ENCODE data around the gene CKMT1B.
"Not testable (repeated sequence)": the region's sequence is repeated elsewhere in the genome, so short reads cannot be mapped to it uniquely, and the experiment has no call there.

Gene CKMT1B

GRCh38 chr15:43552986-43553385 is 40.8 kb upstream of the CKMT1B start:
- DNase-seq = no peak
- Histone ChIP-seq H3K36me3 (peaks cover 7 to 57% (median 8%) of the 10 kb centered on the region in 3 donors), H3K27ac (no peak overlapping the region), H3K4me3 (no peak overlapping the region), H3K4me1 (no peaks in the 10 kb centered on the region), H3K27me3 (no peaks in the 10 kb centered on the region), H3K9me3 (no peaks in the 10 kb centered on the region)
- TF ChIP-seq, protein P1, sequence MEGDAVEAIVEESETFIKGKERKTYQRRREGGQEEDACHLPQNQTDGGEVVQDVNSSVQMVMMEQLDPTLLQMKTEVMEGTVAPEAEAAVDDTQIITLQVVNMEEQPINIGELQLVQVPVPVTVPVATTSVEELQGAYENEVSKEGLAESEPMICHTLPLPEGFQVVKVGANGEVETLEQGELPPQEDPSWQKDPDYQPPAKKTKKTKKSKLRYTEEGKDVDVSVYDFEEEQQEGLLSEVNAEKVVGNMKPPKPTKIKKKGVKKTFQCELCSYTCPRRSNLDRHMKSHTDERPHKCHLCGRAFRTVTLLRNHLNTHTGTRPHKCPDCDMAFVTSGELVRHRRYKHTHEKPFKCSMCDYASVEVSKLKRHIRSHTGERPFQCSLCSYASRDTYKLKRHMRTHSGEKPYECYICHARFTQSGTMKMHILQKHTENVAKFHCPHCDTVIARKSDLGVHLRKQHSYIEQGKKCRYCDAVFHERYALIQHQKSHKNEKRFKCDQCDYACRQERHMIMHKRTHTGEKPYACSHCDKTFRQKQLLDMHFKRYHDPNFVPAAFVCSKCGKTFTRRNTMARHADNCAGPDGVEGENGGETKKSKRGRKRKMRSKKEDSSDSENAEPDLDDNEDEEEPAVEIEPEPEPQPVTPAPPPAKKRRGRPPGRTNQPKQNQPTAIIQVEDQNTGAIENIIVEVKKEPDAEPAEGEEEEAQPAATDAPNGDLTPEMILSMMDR (IDR thresholded peaks at IDR 0.05) = no peak
- intact Hi-C loops (cut with DNase I; ENCODE audit: low total_unique reads) = no loop called here

DNA sequence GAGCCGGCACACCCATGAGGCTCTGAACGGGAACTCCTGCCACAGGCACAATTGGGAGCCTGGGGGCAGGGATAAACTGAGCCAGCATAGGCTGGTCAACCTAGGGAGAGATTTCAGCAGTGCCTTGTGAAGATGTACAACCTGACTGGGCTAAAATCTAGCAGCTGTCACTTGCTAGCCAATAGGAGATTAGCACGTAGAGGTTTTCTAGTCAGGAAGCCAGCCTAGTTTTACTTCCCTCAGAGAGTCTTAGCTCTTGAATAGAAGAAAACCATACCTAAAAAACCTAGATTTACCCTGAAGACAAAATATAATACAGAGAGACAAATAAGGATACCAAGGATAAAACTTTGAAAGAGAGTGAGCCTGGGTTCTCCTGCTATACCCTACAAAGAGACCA is 31.1 kb upstream of the CKMT1B start:
- H3K9me3 ChIP-seq; DNase-seq; intact Hi-C loops (cut with DNase I; ENCODE audit: low total_unique reads); H3K4me3 ChIP-seq; H3K4me1 ChIP-seq; H3K27me3 ChIP-seq; H3K27ac ChIP-seq: not testable (repeated sequence)
- peaks cover 0 to 16% (median 7%) of the 10 kb centered on the region in 3 donors for H3K36me3 ChIP-seq

DNA sequence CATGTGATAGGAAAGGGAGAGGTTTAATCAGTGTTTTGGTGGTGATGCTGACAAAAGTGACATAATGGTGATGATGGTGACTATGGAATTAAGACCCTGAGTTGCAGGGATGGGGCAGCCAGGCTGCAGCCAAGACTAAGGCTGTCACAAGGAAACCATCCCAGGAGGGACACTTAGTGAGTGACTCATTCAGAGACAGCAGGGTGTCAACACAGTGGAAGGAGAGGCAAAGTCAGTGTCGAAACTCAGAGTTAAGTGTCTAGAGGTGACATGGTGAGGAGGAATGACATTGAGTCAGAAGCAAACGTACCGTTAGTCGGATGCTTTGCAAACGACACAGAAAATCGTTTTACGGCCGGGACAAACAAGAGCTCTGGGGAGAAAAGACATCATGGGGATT is 30.0 kb upstream of the CKMT1B start:
- H3K27me3 ChIP-seq = not testable (repeated sequence)

GRCh38 chr15:43566615-43567014 is 27.2 kb upstream of the CKMT1B start:
- H3K9me3 ChIP-seq; intact Hi-C loops (cut with DNase I; ENCODE audit: low total_unique reads): not testable (repeated sequence)

More for the DNA sequence above, 30.0 kb upstream of the CKMT1B start:
- intact Hi-C loops (cut with DNase I; ENCODE audit: low total_unique reads); H3K27ac ChIP-seq; DNase-seq; H3K4me1 ChIP-seq; H3K4me3 ChIP-seq; H3K9me3 ChIP-seq; H3K36me3 ChIP-seq: not testable (repeated sequence)

DNA sequence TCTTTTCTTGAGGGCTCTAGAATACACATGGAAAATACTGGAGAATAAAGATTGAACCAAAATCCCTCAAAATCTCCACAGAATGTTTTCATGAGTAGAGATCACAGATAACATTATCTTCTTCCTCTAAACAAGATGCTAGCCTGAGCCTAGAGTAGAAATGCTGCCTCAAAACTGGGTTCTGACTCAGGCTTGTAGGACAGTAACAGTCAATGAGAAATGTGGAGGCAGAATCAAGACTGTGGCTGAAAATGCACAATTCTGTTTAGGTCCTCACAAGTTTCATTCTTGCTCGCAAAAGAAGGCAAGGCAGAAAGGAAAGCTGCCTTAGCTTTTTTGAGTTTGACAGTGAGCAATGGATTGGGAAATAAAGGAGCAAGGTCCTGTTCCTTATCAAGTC is 19.2 kb upstream of the CKMT1B start:
- intact Hi-C loops (cut with DNase I; ENCODE audit: low total_unique reads); H3K4me1 ChIP-seq; H3K27me3 ChIP-seq: not testable (repeated sequence)

More at GRCh38 chr15:43566615-43567014, 27.2 kb upstream of the CKMT1B start:
- not testable (repeated sequence) for H3K36me3 ChIP-seq, H3K27me3 ChIP-seq, H3K27ac ChIP-seq, DNase-seq, H3K4me1 ChIP-seq, H3K4me3 ChIP-seq

GRCh38 chr15:43589778-43590466 is 3.9 kb upstream of the CKMT1B start, which contains the start of gene PPIP5K1:
Gene PPIP5K1, minus strand, starts transcription at chr15:43590208. Its CDS starts 5,704 bp downstream, at chr15:43584504.
- intact Hi-C loops (cut with DNase I; ENCODE audit: low total_unique reads); H3K4me1 ChIP-seq; DNase-seq: not testable (repeated sequence)

More for the DNA sequence above, 19.2 kb upstream of the CKMT1B start:
- not testable (repeated sequence) for H3K36me3 ChIP-seq, H3K27ac ChIP-seq, DNase-seq, H3K9me3 ChIP-seq, H3K4me3 ChIP-seq

DNA sequence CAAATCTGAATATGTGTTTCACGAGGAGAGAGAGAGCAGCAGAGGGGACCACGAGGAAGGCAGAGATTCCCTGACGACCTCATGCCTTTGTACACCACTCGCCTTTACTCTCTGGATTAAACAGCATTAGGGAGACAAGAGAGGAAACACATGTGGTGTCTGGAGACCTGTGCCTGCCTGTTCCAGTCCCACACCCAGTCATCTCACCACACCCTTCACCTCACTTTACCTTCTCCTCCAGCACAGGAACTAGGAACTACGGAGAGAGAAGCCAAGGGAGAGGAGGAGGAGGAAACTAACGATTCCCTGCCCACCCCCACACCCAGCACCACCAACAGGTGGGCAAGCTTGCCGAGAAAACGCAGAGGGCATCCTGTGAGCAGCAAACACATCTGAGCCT is 986 bp upstream of the CKMT1B start:
- H3K27ac ChIP-seq; H3K27me3 ChIP-seq; DNase-seq; intact Hi-C loops (cut with DNase I; ENCODE audit: low total_unique reads); H3K4me1 ChIP-seq; H3K4me3 ChIP-seq; H3K36me3 ChIP-seq; H3K9me3 ChIP-seq: not testable (repeated sequence)

More at GRCh38 chr15:43589778-43590466, 3.9 kb upstream of the CKMT1B start, which contains the start of gene PPIP5K1:
- H3K27ac ChIP-seq, H3K36me3 ChIP-seq, H3K9me3 ChIP-seq, H3K4me3 ChIP-seq, H3K27me3 ChIP-seq: not testable (repeated sequence)

- H3K27ac ChIP-seq; H3K4me1 ChIP-seq; H3K27me3 ChIP-seq; H3K9me3 ChIP-seq; H3K4me3 ChIP-seq; DNase-seq; H3K36me3 ChIP-seq; intact Hi-C loops (cut with DNase I; ENCODE audit: low total_unique reads): not testable (repeated sequence)
These were observed 5.3 kb downstream of the CKMT1B start for GRCh38 chr15:43599131-43599530.

DNA sequence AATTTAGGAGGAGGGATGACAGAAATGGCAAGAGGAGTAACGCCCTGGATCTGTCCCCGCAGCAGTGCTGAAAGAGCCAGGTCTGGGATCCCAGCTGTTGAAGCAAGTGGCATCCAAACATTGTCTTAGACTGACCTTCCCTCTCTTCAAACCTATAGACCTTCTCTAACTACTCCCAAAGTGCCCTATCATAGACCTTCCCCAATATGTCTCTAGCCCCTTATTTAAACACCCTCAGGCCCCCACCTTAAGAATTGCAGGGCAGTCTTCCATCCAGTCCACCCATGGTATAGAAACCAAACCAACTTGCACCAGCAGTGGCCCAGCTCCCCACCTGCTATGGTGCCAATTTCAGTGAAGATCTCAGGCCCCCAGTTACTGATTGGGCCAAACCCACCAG is 6.4 kb downstream of the CKMT1B start:
- H3K4me3 ChIP-seq; H3K36me3 ChIP-seq; DNase-seq; H3K27ac ChIP-seq; H3K9me3 ChIP-seq; H3K27me3 ChIP-seq; intact Hi-C loops (cut with DNase I; ENCODE audit: low total_unique reads); H3K4me1 ChIP-seq: not testable (repeated sequence)

- H3K4me1 ChIP-seq; intact Hi-C loops (cut with DNase I; ENCODE audit: low total_unique reads); H3K36me3 ChIP-seq; H3K4me3 ChIP-seq; H3K27me3 ChIP-seq; H3K27ac ChIP-seq; H3K9me3 ChIP-seq; DNase-seq: not testable (repeated sequence)
These were observed 8.4 kb downstream of the CKMT1B start for GRCh38 chr15:43602233-43602632.

GRCh38 chr15:43617750-43618149 is 23.9 kb downstream of the CKMT1B start:
- H3K4me3 ChIP-seq; H3K9me3 ChIP-seq; intact Hi-C loops (cut with DNase I; ENCODE audit: low total_unique reads); H3K27ac ChIP-seq; H3K4me1 ChIP-seq; DNase-seq; H3K36me3 ChIP-seq: not testable (repeated sequence)
- peaks cover 0 to 10% of the 10 kb centered on the region in 2 donors for H3K27me3 ChIP-seq

- H3K4me1 ChIP-seq; H3K9me3 ChIP-seq; H3K36me3 ChIP-seq; H3K4me3 ChIP-seq; DNase-seq; intact Hi-C loops (cut with DNase I; ENCODE audit: low total_unique reads); H3K27ac ChIP-seq: not testable (repeated sequence)
- peaks cover 0 to 16% of the 10 kb centered on the region in 2 donors for H3K27me3 ChIP-seq
These were observed 24.9 kb downstream of the CKMT1B start, which contains the start of gene STRC for GRCh38 chr15:43618700-43619099. Gene STRC, minus strand, starts transcription at chr15:43618800. Its CDS starts 78 bp downstream, at chr15:43618722.

DNA sequence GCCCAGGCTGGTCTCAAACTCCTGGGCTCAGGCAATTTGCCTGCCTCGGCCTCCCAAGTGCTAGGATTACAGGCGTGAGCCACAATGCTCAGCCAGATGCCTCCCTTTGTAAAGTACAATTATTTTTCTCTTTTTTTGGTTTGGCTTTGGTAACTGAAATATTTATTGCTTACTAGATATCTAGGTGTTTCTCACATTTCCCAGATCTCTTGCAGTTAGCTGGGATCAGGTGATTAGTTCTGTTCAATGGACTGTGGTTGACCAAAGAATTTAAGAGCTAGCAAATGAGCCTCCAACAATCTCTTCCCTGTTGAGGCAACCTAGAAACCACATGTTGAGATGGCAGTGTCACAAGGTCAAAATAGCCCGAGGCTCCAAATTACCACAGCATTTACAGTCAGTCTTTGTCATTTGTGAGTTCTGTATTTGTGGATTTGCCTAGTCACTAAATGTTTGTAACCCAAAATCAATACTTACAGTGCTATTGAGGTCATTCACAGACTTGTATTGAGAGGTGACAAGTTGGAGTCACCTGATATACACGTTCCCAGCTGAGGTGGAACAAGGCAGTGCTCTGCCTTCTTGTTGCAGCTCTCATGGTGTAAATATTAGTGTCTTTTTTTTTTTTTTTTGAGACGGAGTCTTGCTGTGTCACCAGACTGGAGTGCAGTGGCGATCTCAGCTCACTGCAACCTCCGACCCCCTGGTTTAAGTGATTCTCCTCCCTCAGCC is 28.4 kb downstream of the CKMT1B start:
- H3K4me3 ChIP-seq; DNase-seq; H3K36me3 ChIP-seq; H3K27ac ChIP-seq; H3K9me3 ChIP-seq; H3K4me1 ChIP-seq; intact Hi-C loops (cut with DNase I; ENCODE audit: low total_unique reads): not testable (repeated sequence)
- peaks cover 0 to 16% of the 10 kb centered on the region in 2 donors for H3K27me3 ChIP-seq
